GM19324 (cell line): ENCODE data around the gene NUTF2.
"Not testable (repeated sequence)": the region's sequence is repeated elsewhere in the genome, so short reads cannot be mapped to it uniquely, and the experiment has no call there.

ENCODE experiments used
- ATAC-seq: cut with Tn5 transposase; IDR thresholded peaks from one replicate; pipeline ENCODE4 v1.9.1; 2021; ENCODE audit warnings: mild to moderate bottlenecking, moderate library complexity; ENCODE audit not compliant: unreplicated experiment, low FRiP score

The NUTF2 gene

DNA sequence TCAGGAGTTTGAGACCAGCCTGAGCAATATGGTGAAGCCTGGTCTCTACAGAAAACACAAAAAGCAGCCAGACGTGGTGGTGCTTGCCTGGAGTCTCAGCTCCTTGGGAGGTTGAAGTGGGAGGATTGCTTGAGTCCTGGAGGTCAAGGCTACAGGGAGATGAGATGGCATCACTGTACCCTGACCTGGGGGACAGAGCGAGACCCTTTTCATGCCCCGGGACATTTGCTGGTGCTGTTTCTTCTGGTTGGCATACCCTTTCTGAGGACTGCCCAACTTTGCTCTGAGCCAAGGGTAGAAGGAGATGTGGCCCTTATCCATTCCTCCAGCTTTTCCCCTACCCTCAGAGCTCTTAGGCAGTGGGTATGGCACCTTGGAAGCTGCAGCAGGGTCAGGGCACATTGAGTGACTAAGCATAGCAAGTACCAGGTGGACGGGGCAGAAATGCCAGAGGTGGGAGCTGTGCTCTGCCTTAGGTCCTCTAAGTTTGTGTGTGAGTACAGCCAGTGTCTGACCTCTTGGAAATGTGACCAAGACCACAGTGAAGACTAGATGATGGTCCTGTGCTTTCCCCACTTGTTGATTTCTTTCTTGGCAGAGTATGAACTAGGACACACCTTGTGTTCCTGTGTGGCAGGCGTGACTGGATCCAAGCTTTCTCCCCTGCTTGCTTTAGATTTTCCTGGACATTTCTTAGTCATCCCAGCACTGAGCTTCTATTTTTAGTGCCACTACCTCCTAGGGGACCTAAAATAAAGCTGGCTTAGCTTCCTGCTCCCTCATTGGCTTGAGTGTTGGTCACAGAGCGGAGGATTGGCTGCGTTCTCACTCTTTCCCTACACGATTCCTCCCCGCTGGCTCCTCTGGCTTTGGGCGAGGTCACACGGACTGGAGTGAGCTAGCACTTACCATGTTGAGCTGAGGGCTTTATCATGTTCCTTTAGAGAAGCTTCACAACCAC lies 16.2 kb downstream of the NUTF2 start:
- ATAC-seq: no peak

DNA sequence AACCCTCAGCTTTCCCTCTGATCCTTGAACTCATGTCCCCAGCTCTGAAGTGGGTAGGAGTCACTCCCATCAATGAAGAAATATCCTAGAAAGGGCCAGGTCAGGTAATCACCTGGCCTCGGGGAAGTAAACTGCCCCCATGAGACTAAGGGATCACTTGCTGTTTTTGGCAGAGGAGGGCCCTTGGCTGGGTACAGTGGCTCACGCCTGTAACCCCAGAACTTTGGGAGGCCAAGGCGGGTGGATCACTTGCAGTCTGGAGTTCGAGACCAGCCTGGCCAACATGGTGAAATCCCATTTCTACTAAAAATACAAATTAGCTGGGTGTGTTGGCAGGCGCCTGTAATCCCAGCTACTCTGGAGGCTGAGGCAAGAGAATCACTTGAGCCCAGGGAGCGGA lies 17.3 kb downstream of the NUTF2 start:
- not testable (repeated sequence) for ATAC-seq

DNA sequence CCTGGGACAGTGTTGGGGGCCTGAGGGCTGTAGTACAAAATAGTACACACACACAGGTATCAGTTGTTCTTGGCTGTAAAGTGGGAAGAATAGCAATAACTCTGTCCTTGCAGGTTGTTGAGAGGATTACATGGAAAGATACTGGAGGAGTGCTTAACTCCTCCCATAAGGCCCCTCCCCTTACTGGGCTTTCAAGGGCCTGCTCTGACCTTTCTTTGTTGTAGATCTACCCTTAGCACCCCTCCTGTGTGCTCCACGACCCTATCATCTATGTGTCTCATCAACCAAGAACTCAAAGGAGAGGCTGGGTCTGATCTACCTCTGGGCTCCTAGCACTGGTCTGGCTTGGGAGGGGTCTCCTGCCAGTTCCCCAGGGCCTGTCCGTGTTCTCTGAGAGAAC lies 17.9 kb downstream of the NUTF2 start:
- no peak for ATAC-seq

GRCh38 chr16:67865318-67865717 lies 18.6 kb downstream of the NUTF2 start:
- no peak for ATAC-seq

DNA sequence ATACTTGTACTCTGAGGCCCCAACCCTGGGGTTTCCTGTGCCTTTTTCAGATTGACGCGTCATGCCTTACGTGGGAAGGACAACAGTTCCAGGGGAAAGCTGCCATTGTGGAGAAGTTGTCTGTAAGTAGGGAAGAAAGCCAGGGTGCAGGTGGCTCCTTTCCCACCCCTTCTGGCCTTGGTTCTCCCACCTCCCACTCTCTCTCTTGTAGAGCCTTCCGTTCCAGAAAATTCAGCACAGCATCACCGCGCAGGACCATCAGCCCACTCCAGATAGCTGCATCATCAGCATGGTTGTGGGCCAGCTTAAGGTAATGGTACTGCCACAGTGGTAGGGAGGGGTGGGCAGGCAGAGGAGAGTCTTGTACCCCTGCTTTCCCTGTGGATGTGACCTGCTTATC lies 21.6 kb downstream of the NUTF2 start:
- no peak for ATAC-seq

DNA sequence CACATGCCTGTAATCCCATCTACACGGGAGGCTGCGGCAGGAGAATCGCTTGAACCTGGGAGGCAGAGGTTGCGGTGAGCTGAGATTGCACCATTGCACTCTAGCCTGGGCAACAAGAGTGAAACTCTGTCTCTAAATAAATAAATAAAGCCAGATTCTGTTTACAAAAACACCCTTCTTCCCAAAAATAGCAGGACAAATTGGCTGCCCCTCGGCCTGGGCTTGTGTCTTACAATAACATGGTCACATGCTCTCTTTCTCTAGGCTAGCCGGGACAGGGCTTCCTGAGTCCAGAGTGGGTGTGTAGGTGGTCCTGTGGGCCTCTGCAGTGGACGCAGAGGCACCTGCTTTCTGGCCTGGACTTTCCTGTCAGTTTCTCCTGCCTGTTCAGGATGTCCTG lies 22.9 kb downstream of the NUTF2 start:
- no peak for ATAC-seq

DNA sequence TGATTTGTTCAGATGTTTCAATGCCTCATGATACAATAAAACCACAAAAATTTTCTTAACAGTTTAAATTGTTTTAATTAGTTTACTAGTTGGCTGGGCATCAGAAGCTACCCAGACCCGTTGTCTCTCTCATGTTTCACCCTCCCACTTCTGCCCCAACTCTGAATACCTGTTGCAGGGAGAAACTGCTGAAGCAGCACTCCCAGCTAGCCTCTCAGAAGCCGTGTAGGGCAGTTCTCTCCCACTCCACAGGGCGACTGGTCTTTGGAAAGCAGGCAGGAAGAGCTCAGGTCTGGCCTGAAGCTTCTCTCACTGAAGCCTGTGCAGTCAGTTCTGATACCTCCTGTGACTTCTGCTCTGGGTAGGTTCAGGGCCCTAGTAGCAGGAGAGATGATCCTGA lies 24.5 kb downstream of the NUTF2 start:
- no peak for ATAC-seq

GRCh38 chr16:67872131-67872630 lies 25.4 kb downstream of the NUTF2 start:
- no peak for ATAC-seq

GRCh38 chr16:67872631-67873434 lies 26.1 kb downstream of the NUTF2 start, which contains the start of gene EDC4:
TSS of gene EDC4 (plus strand) at chr16:67873052. CDS start at chr16:67873262, 210 bp downstream.
- ATAC-seq: peak; percentile 90

GRCh38 chr16:67873435-67874370 lies 27.0 kb downstream of the NUTF2 start:
- ATAC-seq: no peak

DNA sequence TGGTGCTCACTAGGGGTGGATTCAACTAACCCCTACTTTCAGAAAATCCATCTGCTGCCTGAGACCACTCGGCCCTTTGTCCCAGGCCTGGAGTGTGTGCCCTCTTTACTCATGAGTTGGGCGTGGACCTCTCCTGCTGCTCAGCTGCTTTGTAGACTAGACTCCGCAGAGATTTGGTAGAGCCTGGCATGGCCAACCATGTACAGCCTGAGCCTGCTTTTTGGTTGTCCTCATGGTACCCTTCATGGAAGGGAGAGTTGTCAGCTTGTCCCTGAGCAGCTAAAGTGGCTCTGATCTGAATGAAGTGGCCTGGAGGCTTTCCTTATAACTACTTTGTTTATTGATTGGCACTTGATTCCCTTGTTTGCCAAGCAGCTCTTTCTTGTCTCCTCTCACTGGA lies 27.6 kb downstream of the NUTF2 start:
- no peak for ATAC-seq

- ATAC-seq: no peak
Measured at GRCh38 chr16:67877064-67877463, 30.3 kb downstream of the NUTF2 start.

DNA sequence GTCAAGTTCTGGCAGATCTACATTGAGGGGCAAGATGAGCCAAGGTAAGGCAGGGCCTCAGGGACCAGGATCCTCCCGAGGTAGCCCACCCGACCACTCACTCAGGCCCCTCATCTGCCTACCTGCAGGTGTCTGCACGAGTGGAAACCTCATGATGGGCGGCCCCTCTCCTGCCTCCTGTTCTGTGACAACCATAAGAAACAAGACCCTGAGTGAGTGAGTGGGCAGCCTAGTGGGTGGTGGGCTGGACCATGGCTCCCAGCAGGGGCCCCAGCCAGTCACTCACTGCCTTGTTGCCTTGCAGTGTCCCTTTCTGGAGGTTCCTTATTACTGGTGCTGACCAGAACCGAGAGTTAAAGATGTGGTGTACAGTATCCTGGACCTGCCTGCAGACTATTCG lies 31.5 kb downstream of the NUTF2 start:
- no peak for ATAC-seq

GRCh38 chr16:67878846-67879245 lies 32.1 kb downstream of the NUTF2 start:
- ATAC-seq: no peak

- ATAC-seq: no peak
Measured at GRCh38 chr16:67879462-67879861, 32.7 kb downstream of the NUTF2 start.

- no peak for ATAC-seq
Measured at GRCh38 chr16:67879936-67880335, 33.2 kb downstream of the NUTF2 start.

GRCh38 chr16:67880584-67880983 lies 33.9 kb downstream of the NUTF2 start:
- no peak for ATAC-seq

GRCh38 chr16:67881621-67882161 lies 35.0 kb downstream of the NUTF2 start:
- ATAC-seq: no peak

DNA sequence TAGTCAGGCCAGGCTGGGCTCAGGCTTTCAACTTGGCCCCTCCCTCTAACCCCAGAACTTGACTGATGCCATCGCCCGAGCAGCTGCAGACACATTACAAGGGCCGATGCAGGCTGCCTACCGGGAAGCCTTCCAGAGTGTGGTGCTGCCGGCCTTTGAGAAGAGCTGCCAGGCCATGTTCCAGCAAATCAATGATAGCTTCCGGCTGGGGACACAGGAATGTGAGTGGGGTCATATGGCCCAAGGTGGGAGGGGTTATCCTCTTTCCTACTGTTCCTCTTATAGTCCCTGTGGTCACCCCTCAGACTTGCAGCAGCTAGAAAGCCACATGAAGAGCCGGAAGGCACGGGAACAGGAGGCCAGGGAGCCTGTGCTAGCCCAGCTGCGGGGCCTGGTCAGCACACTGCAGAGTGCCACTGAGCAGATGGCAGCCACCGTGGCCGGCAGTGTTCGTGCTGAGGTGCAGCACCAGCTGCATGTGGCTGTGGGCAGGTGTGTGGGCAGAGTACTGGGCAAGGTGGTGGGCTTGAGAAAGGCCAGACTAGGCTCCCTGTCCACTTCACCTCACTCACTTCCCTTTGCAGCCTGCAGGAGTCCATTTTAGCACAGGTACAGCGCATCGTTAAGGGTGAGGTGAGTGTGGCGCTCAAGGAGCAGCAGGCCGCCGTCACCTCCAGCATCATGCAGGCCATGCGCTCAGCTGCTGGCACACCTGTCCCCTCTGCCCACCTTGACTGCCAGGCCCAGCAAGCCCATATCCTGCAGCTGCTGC lies 35.8 kb downstream of the NUTF2 start:
- ATAC-seq: no peak
